ENCODE results near the gene HOXD1. TPM values are rescaled to one million over a fixed set of nuclear protein-coding genes. Genes with fewer than 3 reads are reported as not detected.
A peak's percentile ranks its signal among the peaks of the same experiment; 100 is the strongest.

Gene HOXD1
- total RNA-seq, 1 donor from 2014 or later: not detected

DNA sequence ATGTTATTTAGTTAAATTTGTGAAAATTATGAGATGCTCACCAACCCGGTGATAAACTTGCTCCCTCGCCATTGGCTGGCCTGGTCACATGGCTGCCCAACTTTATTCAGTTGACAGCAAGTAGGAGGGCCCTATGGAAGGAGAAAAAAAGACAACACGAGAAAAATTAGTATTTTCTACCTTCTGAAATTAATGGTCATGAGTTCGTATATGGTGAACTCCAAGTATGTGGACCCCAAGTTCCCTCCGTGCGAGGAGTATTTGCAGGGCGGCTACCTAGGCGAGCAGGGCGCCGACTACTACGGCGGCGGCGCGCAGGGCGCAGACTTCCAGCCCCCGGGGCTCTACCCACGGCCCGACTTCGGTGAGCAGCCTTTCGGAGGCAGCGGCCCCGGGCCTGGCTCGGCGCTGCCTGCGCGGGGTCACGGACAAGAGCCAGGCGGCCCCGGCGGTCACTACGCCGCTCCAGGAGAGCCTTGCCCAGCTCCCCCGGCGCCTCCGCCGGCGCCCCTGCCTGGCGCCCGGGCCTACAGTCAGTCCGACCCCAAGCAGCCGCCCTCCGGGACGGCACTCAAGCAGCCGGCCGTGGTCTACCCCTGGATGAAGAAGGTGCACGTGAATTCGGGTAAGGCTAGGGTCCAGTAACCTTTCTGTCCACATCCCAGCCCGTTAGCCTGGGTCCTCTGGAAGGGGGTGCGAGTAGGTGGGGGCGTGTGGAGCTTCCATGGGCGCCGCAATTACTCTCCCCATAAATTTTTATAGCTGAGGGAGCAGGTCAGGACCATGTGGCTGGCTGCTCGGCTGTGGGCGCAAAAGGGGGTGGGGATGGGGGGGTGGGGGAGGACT is 36.8 kb upstream of the HOXD1 start, which contains the start of gene HOXD4:
Gene HOXD4, plus strand, starts transcription at position 109 of the 846 bp plus-strand sequence. Its CDS starts 84 bp downstream, at position 193.
- Mint-ChIP-seq H3K27ac (no peak within 1 kb of the TSS), H3K4me3 (ENCODE audit: low read depth) (peak within 1 kb of the TSS; percentile 40), H3K9me3 (ENCODE audit: low read depth) (no peaks in the 10 kb centered on the region), H3K4me1 (ENCODE audit: low read depth) (no peaks in the 10 kb centered on the region), H3K36me3 (ENCODE audit: insufficient read depth) (no peaks in the 10 kb centered on the region), H3K27me3 (peaks cover 97% of the 10 kb centered on the region)
- TF ChIP-seq CTCF (IDR thresholded peaks at IDR 0.05; ENCODE audit: unreplicated experiment): no peak
- no peak for DNase-seq (ENCODE audit: low spot score, unreplicated experiment)

- TF ChIP-seq CTCF (IDR thresholded peaks at IDR 0.05; ENCODE audit: unreplicated experiment): no peak
- Mint-ChIP-seq H3K4me1 (ENCODE audit: low read depth) (peaks cover 1% of the 10 kb centered on the region), H3K27ac (no peak overlapping the region), H3K9me3 (ENCODE audit: low read depth) (no peaks in the 10 kb centered on the region), H3K27me3 (peaks cover 94% of the 10 kb centered on the region), H3K4me3 (ENCODE audit: low read depth) (no peak overlapping the region), H3K36me3 (ENCODE audit: insufficient read depth) (no peaks in the 10 kb centered on the region)
- DNase-seq (ENCODE audit: low spot score, unreplicated experiment): no peak
Observed at GRCh38 chr2:176152350-176153181, 35.9 kb upstream of the HOXD1 start.

DNA sequence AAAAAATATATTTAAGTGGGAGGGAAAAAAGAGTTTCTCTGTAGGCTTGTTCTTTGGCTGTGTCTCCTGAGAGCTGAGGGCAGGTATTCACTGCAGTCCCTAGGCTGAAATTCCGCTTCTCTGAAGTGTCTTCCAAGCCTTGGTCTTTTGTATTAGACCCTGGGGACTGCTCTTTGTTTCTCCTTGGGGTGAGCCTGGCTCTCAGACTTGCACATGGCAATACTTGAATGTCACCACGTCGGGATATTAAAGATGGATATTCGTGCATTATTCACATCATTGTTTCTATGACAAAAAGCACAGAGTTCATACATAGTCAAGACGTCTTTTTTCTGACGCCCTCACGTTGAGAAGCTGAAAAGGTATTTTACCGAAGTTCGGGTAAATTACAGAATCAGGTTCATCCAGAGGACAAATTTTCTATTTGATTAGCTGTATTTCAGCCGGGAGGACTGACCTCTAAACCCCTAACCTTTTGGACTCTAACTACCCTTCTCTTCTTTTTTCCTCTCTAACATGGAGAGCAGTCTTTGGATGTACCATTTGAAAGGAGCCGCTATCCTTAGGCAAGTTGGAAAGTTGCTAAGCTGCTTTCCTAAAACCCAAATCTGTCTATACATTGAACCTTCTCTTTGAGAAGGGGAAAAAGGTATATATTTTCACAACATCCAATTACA is 33.8 kb upstream of the HOXD1 start:
- DNase-seq (ENCODE audit: low spot score, unreplicated experiment): no peak
- Mint-ChIP-seq H3K36me3 (ENCODE audit: insufficient read depth) (no peaks in the 10 kb centered on the region), H3K4me3 (ENCODE audit: low read depth) (no peak overlapping the region), H3K4me1 (ENCODE audit: low read depth) (peaks cover 1% of the 10 kb centered on the region), H3K9me3 (ENCODE audit: low read depth) (no peaks in the 10 kb centered on the region), H3K27ac (no peak overlapping the region), H3K27me3 (peaks cover 93% of the 10 kb centered on the region)
- no peak for TF ChIP-seq CTCF (IDR thresholded peaks at IDR 0.05; ENCODE audit: unreplicated experiment)

- no peak for DNase-seq (ENCODE audit: low spot score, unreplicated experiment)
- Mint-ChIP-seq H3K9me3 (ENCODE audit: low read depth) (no peaks in the 10 kb centered on the region), H3K4me3 (ENCODE audit: low read depth) (no peak overlapping the region)
Observed at GRCh38 chr2:176155356-176156044, 33.0 kb upstream of the HOXD1 start.

More at GRCh38 chr2:176155356-176156044, 33.0 kb upstream of the HOXD1 start:
- peaks cover 1% of the 10 kb centered on the region for H3K4me1 Mint-ChIP-seq (ENCODE audit: low read depth)
- H3K27me3 Mint-ChIP-seq: peaks cover 91% of the 10 kb centered on the region
- H3K27ac Mint-ChIP-seq: no peak overlapping the region
- no peak for TF ChIP-seq CTCF (IDR thresholded peaks at IDR 0.05; ENCODE audit: unreplicated experiment)
- H3K36me3 Mint-ChIP-seq (ENCODE audit: insufficient read depth): no peaks in the 10 kb centered on the region

All from progenitor cell of endocrine pancreas (in vitro differentiated cells).